Caco-2 (cell line): ENCODE measurements around the gene PRRT1B. TPM values are rescaled to one million over a fixed set of nuclear protein-coding genes. Genes with fewer than 3 reads are reported as not detected.

Experiments used
- Bru-seq: library from RNA; stranded (reverse); fragments of 400-500 nt; gene quantifications from one replicate; lab custom pipeline; 2021; lab: Mats Ljungman, UMichigan
- BruChase-seq, 2 experiments: library from RNA; stranded (reverse); fragments of 400-500 nt; gene quantifications; one replicate each; lab custom pipeline; 2021; lab: Mats Ljungman, UMichigan
- BruUV-seq: library from RNA; stranded (reverse); fragments of 400-500 nt; replicated peaks from 2 replicates; lab custom pipeline; 2021; lab: Mats Ljungman, UMichigan
- CTCF ChIA-PET: fragments of 300-600 bp; sonication (Branson Sonifier 250); formaldehyde crosslinking; loops from one replicate; lab custom pipeline; 2022; ENCODE audit warnings: antibody characterized with exemption; lab: Charles Lee
- POLR2A ChIA-PET: fragments of 300-600 bp; sonication (Branson Sonifier 250); formaldehyde crosslinking; loops from one replicate; lab custom pipeline; 2022; ENCODE audit warnings: antibody characterized with exemption; lab: Charles Lee
- DNase-seq, 2 experiments: peaks; one replicate each; pipeline versions ENCODE4 v3.0.0 to v3.0.0-alpha.2; 2020 to 2022
- H3K27me3 ChIP-seq: replicated peaks from 2 replicates; pipeline ENCODE4 v1.6.0; 2011; ENCODE audit warnings: low read length; ENCODE audit not compliant: control insufficient read depth, insufficient read depth
- H3K36me3 ChIP-seq: 2 replicates; pipeline ENCODE4 v1.5.1; 2011; ENCODE audit warnings: low read length; ENCODE audit not compliant: control insufficient read depth, insufficient read depth
- H3K4me1 ChIP-seq: fragments of 250-450 bp; sonication (Bioruptor Pico); 2 replicates; pipeline ENCODE4 v1.5.1; 2020; ENCODE audit warnings: mild to moderate bottlenecking
- H3K4me3 ChIP-seq: 2 replicates; pipeline ENCODE4 v1.5.1; 2011; ENCODE audit warnings: low read depth, mild to moderate bottlenecking, control low read depth, low read length
- H3K9me3 ChIP-seq: fragments of 250-450 bp; sonication (Bioruptor Pico); 2 replicates; pipeline ENCODE4 v1.5.1; 2020; ENCODE audit warnings: mild to moderate bottlenecking, moderate library complexity
- H3K27ac Mint-ChIP-seq: one replicate; pipeline ENCODE4 v1.8.0; 2022; ENCODE audit warnings: mixed read lengths; ENCODE audit not compliant: unreplicated experiment
- H3K27me3 Mint-ChIP-seq: one replicate; pipeline ENCODE4 v1.8.0; 2022; ENCODE audit warnings: mixed read lengths; ENCODE audit not compliant: insufficient read depth, unreplicated experiment
- H3K36me3 Mint-ChIP-seq: one replicate; pipeline ENCODE4 v1.8.0; 2022; ENCODE audit warnings: mild to moderate bottlenecking, mixed read lengths; ENCODE audit not compliant: insufficient read depth, unreplicated experiment
- H3K4me1 Mint-ChIP-seq: one replicate; pipeline ENCODE4 v1.8.0; 2022; ENCODE audit warnings: low read depth, mixed read lengths; ENCODE audit not compliant: unreplicated experiment
- H3K4me3 Mint-ChIP-seq: one replicate; pipeline ENCODE4 v1.8.0; 2022; ENCODE audit warnings: mild to moderate bottlenecking, moderate library complexity, mixed read lengths; ENCODE audit not compliant: unreplicated experiment
- H3K9me3 Mint-ChIP-seq: one replicate; pipeline ENCODE4 v1.8.0; 2022; ENCODE audit warnings: mixed read lengths; ENCODE audit not compliant: unreplicated experiment
- intact Hi-C: fragments of 100-400 bp; cut with micrococcal nuclease; formaldehyde crosslinking; loops from one replicate; pipeline ENCODE4 v1.10.0; 2022; ENCODE audit not compliant: unreplicated experiment
- long read RNA-seq: library from polyadenylated mRNA; stranded (forward); transcript quantifications from one replicate; pipeline ENCODE4 v2.0.0, GENCODE V29; 2022
- total RNA-seq: library from RNA; stranded (reverse); gene quantifications from 2 replicates; pipeline ENCODE4 v1.2.3, GENCODE V29; 2022
- TF ChIP-seq, protein P1 (sequence below), 2 experiments: fragments of 200-600 bp in 1 of 2; IDR thresholded peaks; 1 replicate in 1 of 2; 2 replicates in 1 of 2; pipeline versions ENCODE4 v1.5.1 to v1.8.0; 2011 to 2022; ENCODE audit warnings: antibody characterized with exemption in 1 of 2, control low read depth in 1 of 2, inconsistent platforms in 1 of 2, low read depth in 1 of 2, low read length in 1 of 2, mild to moderate bottlenecking in 1 of 2, moderate library complexity in 1 of 2; ENCODE audit not compliant: insufficient read depth in 1 of 2, severe bottlenecking in 1 of 2, unreplicated experiment in 1 of 2

Gene PRRT1B
- total RNA-seq (5.0 and 6.5 TPM in 2 replicates), Bru-seq, nascent RNA (percentile 53 among the genes with signal in this experiment), BruChase-seq, experiment 1, labeled RNA remaining after a 2-hour chase (percentile 53 among the genes with signal in this experiment), BruChase-seq, experiment 2, labeled RNA remaining after a 6-hour chase (percentile 53 among the genes with signal in this experiment)
- long read RNA-seq, partial matches to known transcripts: 10 of 17 reads
- long read RNA-seq, other reads (novel, unspliced or antisense): 7 of 17 reads

DNA sequence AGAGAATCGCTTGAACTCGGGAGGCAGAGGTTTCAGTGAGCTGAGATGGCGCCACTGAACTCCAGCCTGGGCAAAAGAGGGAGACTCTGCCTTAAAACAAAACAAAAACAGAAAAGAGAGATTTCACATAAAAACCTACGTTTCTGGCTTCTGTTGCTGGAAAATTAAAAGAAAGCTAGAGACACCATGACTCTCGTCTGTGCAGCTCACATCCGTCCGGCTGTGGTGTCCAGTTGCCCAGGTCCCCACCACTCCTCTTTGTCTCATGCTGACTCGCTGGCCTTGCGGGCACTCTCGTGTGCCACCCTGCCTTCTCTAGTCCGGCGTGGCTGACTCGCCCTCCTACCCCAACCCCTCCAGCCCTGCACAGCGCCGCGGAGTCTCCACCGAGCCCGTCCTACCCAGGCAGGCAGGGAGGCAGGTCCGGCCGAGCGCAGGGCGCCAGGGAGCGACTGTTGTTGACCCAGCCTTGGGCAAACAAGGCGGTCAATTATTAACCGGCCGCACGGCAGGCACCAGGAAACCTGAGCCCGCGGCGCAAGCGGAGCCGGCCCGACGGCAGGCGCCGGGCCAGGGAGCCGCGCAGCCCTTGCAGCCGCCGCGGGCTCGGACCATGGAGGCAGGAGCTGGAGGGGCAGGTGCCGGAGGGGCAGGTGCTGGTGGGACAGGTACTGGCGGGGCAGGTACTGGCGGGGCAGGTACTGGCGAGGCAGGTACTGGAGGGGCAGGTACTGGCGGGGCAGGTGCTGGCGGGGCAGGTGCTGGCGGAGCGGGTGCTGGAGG lies at the start of gene PRRT1B:
Gene PRRT1B (plus strand): TSS at position 521 of the 783 bp plus-strand sequence. CDS start 93 bp downstream, at position 614.
- Histone ChIP-seq H3K27me3 (no peaks in the 10 kb centered on the region), H3K4me1 (no peaks in the 10 kb centered on the region), H3K9me3 (peaks cover 8% of the 10 kb centered on the region), H3K4me3 (peak within 1 kb of the TSS; percentile 71), H3K36me3 (no peaks in the 10 kb centered on the region)
- Mint-ChIP-seq H3K9me3 (peaks cover 11% of the 10 kb centered on the region), H3K4me1 (peaks cover 24% of the 10 kb centered on the region), H3K36me3 (peaks cover 12% of the 10 kb centered on the region), H3K4me3 (peak within 1 kb of the TSS; percentile 82), H3K27me3 (peaks cover 4% of the 10 kb centered on the region), H3K27ac (peak within 1 kb of the TSS; percentile 73)
- peak; percentile 94 to 95 for DNase-seq
- ChIA-PET POLR2A (interaction anchor here (0.7 kb wide), 1 partner anchor 188 kb away, joined by 5 read pairs; no protein-coding TSS in a partner anchor), CTCF (interaction anchor here (0.6 to 2.4 kb wide), 5 partner anchors 17 to 1334 kb away, joined by 3 to 8 read pairs (median 3); no protein-coding TSS in a partner anchor)
- intact Hi-C loops: no loop called here
- BruUV-seq: TSS peak; percentile 19
- TF ChIP-seq, protein P1, sequence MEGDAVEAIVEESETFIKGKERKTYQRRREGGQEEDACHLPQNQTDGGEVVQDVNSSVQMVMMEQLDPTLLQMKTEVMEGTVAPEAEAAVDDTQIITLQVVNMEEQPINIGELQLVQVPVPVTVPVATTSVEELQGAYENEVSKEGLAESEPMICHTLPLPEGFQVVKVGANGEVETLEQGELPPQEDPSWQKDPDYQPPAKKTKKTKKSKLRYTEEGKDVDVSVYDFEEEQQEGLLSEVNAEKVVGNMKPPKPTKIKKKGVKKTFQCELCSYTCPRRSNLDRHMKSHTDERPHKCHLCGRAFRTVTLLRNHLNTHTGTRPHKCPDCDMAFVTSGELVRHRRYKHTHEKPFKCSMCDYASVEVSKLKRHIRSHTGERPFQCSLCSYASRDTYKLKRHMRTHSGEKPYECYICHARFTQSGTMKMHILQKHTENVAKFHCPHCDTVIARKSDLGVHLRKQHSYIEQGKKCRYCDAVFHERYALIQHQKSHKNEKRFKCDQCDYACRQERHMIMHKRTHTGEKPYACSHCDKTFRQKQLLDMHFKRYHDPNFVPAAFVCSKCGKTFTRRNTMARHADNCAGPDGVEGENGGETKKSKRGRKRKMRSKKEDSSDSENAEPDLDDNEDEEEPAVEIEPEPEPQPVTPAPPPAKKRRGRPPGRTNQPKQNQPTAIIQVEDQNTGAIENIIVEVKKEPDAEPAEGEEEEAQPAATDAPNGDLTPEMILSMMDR (IDR thresholded peaks at IDR 0.05; ENCODE audit: insufficient read depth in 1 of 2, low read depth in 1 of 2, low read length in 1 of 2, severe bottlenecking in 1 of 2, unreplicated experiment in 1 of 2): no peak

DNA sequence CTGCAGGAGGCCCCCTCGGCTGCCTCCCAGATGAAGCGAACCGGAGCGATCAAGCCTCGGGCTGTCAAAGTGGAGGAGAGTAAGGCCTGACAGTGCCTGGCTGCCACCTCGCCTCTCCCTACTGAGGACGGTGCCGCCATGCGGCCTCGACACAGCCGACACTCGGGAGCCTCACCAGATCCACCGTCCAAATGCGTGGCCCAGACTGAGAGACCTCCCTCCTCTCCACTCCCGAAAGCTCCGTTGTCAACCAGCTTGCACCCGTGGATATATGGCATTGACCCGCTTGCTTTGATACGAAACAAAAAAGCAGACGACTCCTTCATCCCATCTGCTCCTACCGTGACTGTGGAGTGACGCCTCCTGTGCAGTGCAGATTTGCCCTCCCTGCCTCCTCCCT lies 49.5 kb upstream of the PRRT1B start:
- no TSS peak for BruUV-seq
- intact Hi-C loops: no loop called here
- Mint-ChIP-seq H3K9me3 (no peaks in the 10 kb centered on the region), H3K36me3 (peaks cover 96% of the 10 kb centered on the region), H3K4me3 (no peak overlapping the region), H3K4me1 (no peaks in the 10 kb centered on the region), H3K27me3 (no peaks in the 10 kb centered on the region), H3K27ac (no peak overlapping the region)
- no peaks in the 10 kb centered on the region for H3K9me3 ChIP-seq
- H3K4me1 ChIP-seq: no peaks in the 10 kb centered on the region
- no peaks in the 10 kb centered on the region for H3K27me3 ChIP-seq
- TF ChIP-seq, protein P1 (IDR thresholded peaks at IDR 0.05; ENCODE audit: insufficient read depth in 1 of 2, low read depth in 1 of 2, low read length in 1 of 2, severe bottlenecking in 1 of 2, unreplicated experiment in 1 of 2): no peak
- peaks cover 17% of the 10 kb centered on the region for H3K36me3 ChIP-seq
- H3K4me3 ChIP-seq: no peak overlapping the region
- POLR2A ChIA-PET: no interaction called here
- no peak for DNase-seq
- CTCF ChIA-PET: no interaction called here

GRCh38 chr9:131496844-131497405 lies 48.4 kb upstream of the PRRT1B start:
- Mint-ChIP-seq H3K9me3 (no peaks in the 10 kb centered on the region), H3K4me1 (no peaks in the 10 kb centered on the region), H3K27me3 (no peaks in the 10 kb centered on the region), H3K27ac (no peak overlapping the region), H3K36me3 (peaks cover 96% of the 10 kb centered on the region), H3K4me3 (no peak overlapping the region)
- Histone ChIP-seq H3K9me3 (no peaks in the 10 kb centered on the region), H3K36me3 (peaks cover 12% of the 10 kb centered on the region), H3K27me3 (no peaks in the 10 kb centered on the region), H3K4me1 (no peaks in the 10 kb centered on the region), H3K4me3 (no peak overlapping the region)
- intact Hi-C loops: no loop called here
- no TSS peak for BruUV-seq
- POLR2A ChIA-PET: no interaction called here
- no peak for DNase-seq
- TF ChIP-seq, protein P1 (IDR thresholded peaks at IDR 0.05; ENCODE audit: insufficient read depth in 1 of 2, low read depth in 1 of 2, low read length in 1 of 2, severe bottlenecking in 1 of 2, unreplicated experiment in 1 of 2): no peak
- CTCF ChIA-PET: no interaction called here
